ENCODE measurements around the gene RGS6.

RGS6 gene

GRCh38 chr14:72040528-72040927 lies 108.3 kb downstream of the RGS6 start:
- Histone ChIP-seq H3K9me3 (ENCODE audit: low read length) (no peaks in the 10 kb centered on the region), H2AFZ (ENCODE audit: low read length) (no peak overlapping the region), H3K9me2 (ENCODE audit: low read depth, low read length) (no peaks in the 10 kb centered on the region), H3K27me3 (ENCODE audit: insufficient read depth, low read length) (no peaks in the 10 kb centered on the region), H3K27ac (ENCODE audit: low read depth, low read length, poor library complexity, severe bottlenecking) (no peak overlapping the region), H3K4me3 (ENCODE audit: low read depth, low read length, poor library complexity, severe bottlenecking) (no peak overlapping the region), H3K9ac (ENCODE audit: low read length) (no peak overlapping the region), H3F3A (ENCODE audit: insufficient read depth, low read length) (no peaks in the 10 kb centered on the region), H4K20me1 (ENCODE audit: insufficient read depth, low read length) (no peaks in the 10 kb centered on the region), H3K79me2 (ENCODE audit: insufficient read depth, low read length) (no peaks in the 10 kb centered on the region), H3K4me1 (ENCODE audit: insufficient read depth, low read length, severe bottlenecking) (no peaks in the 10 kb centered on the region), H3K4me2 (ENCODE audit: low read length) (no peak overlapping the region), H3K36me3 (ENCODE audit: insufficient read depth, low read length) (no peaks in the 10 kb centered on the region)
- TF ChIP-seq, protein P1, sequence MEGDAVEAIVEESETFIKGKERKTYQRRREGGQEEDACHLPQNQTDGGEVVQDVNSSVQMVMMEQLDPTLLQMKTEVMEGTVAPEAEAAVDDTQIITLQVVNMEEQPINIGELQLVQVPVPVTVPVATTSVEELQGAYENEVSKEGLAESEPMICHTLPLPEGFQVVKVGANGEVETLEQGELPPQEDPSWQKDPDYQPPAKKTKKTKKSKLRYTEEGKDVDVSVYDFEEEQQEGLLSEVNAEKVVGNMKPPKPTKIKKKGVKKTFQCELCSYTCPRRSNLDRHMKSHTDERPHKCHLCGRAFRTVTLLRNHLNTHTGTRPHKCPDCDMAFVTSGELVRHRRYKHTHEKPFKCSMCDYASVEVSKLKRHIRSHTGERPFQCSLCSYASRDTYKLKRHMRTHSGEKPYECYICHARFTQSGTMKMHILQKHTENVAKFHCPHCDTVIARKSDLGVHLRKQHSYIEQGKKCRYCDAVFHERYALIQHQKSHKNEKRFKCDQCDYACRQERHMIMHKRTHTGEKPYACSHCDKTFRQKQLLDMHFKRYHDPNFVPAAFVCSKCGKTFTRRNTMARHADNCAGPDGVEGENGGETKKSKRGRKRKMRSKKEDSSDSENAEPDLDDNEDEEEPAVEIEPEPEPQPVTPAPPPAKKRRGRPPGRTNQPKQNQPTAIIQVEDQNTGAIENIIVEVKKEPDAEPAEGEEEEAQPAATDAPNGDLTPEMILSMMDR (IDR thresholded peaks at IDR 0.05; ENCODE audit: low read length) = no peak
- no peak for TF ChIP-seq EZH2 (IDR thresholded peaks at IDR 0.05; ENCODE audit: borderline replicate concordance, low read length)

DNA sequence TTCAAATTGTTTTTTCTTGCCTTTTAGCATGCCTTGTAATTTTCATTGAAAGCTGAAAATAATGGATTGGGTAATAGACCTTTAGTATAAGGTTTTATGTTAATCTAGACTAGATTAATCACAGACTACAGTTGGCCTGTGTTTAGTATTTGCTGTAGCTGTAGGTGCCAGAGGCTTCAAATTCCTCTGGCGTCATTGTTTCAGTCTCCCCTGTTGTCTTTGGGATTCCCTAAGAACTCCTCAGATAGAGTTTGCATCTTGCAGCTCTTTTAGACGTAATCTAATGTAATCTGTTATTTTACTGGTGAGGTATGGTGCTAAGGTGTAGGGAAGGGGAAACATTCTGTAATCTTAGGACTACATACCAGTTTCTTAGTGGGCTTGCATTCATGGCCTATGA lies 113.0 kb downstream of the RGS6 start:
- H3K27me3 ChIP-seq (ENCODE audit: insufficient read depth, low read length) = no peaks in the 10 kb centered on the region
- H4K20me1 ChIP-seq (ENCODE audit: insufficient read depth, low read length) = no peaks in the 10 kb centered on the region
- no peak overlapping the region for H3K9ac ChIP-seq (ENCODE audit: low read length)
- no peaks in the 10 kb centered on the region for H3K9me3 ChIP-seq (ENCODE audit: low read length)
- no peak for TF ChIP-seq EZH2 (IDR thresholded peaks at IDR 0.05; ENCODE audit: borderline replicate concordance, low read length)
- TF ChIP-seq, protein P1 (IDR thresholded peaks at IDR 0.05; ENCODE audit: low read length) = no peak
- H3K9me2 ChIP-seq (ENCODE audit: low read depth, low read length) = no peaks in the 10 kb centered on the region
- H3K4me2 ChIP-seq (ENCODE audit: low read length) = no peak overlapping the region
- no peaks in the 10 kb centered on the region for H3K36me3 ChIP-seq (ENCODE audit: insufficient read depth, low read length)
- H3K27ac ChIP-seq (ENCODE audit: low read depth, low read length, poor library complexity, severe bottlenecking) = no peak overlapping the region
- H3K4me3 ChIP-seq (ENCODE audit: low read depth, low read length, poor library complexity, severe bottlenecking) = no peak overlapping the region
- H3K79me2 ChIP-seq (ENCODE audit: insufficient read depth, low read length) = no peaks in the 10 kb centered on the region
- H3K4me1 ChIP-seq (ENCODE audit: insufficient read depth, low read length, severe bottlenecking) = no peaks in the 10 kb centered on the region
- H3F3A ChIP-seq (ENCODE audit: insufficient read depth, low read length) = no peaks in the 10 kb centered on the region
- H2AFZ ChIP-seq (ENCODE audit: low read length) = no peak overlapping the region

- no peak overlapping the region for H2AFZ ChIP-seq (ENCODE audit: low read length)
- no peaks in the 10 kb centered on the region for H3K4me1 ChIP-seq (ENCODE audit: insufficient read depth, low read length, severe bottlenecking)
- H3K4me3 ChIP-seq (ENCODE audit: low read depth, low read length, poor library complexity, severe bottlenecking) = no peak overlapping the region
- H3K9me2 ChIP-seq (ENCODE audit: low read depth, low read length) = no peaks in the 10 kb centered on the region
- no peaks in the 10 kb centered on the region for H3K27me3 ChIP-seq (ENCODE audit: insufficient read depth, low read length)
- H3K9me3 ChIP-seq (ENCODE audit: low read length) = no peaks in the 10 kb centered on the region
- H3F3A ChIP-seq (ENCODE audit: insufficient read depth, low read length) = no peaks in the 10 kb centered on the region
- no peaks in the 10 kb centered on the region for H3K36me3 ChIP-seq (ENCODE audit: insufficient read depth, low read length)
- no peak overlapping the region for H3K27ac ChIP-seq (ENCODE audit: low read depth, low read length, poor library complexity, severe bottlenecking)
- no peak overlapping the region for H3K4me2 ChIP-seq (ENCODE audit: low read length)
- no peak for TF ChIP-seq EZH2 (IDR thresholded peaks at IDR 0.05; ENCODE audit: borderline replicate concordance, low read length)
- TF ChIP-seq, protein P1 (IDR thresholded peaks at IDR 0.05; ENCODE audit: low read length) = no peak
- H3K79me2 ChIP-seq (ENCODE audit: insufficient read depth, low read length) = no peaks in the 10 kb centered on the region
- H4K20me1 ChIP-seq (ENCODE audit: insufficient read depth, low read length) = no peaks in the 10 kb centered on the region
- H3K9ac ChIP-seq (ENCODE audit: low read length) = no peak overlapping the region
These were observed 113.7 kb downstream of the RGS6 start for GRCh38 chr14:72045885-72046284.

All from OCI-LY1 (cell line).